ENCODE measurements around the gene SURF2.
A peak's percentile ranks its signal among the peaks of the same experiment; 100 is the strongest.

Gene SURF2

GRCh38 chr9:133335924-133336811, 20.2 kb upstream of the SURF2 start, which contains the start of gene SURF6:
SURF6 (minus strand) TSS chr9:133336188; CDS start chr9:133336132, 56 bp downstream.
- DNase-seq (ENCODE audit: low read depth in 3 of 3), result peak; percentile 87 to 94 (median 91)

GRCh38 chr9:133339641-133340040, 16.7 kb upstream of the SURF2 start:
- no peak for DNase-seq (ENCODE audit: low read depth in 3 of 3)

GRCh38 chr9:133340256-133340655, 16.1 kb upstream of the SURF2 start:
- DNase-seq (ENCODE audit: low read depth in 3 of 3), result no peak

- no peak for DNase-seq (ENCODE audit: low read depth in 3 of 3)
Measured at GRCh38 chr9:133340916-133341315, 15.4 kb upstream of the SURF2 start.

- DNase-seq (ENCODE audit: low read depth in 3 of 3), result no peak
Measured at GRCh38 chr9:133341369-133342068, 14.8 kb upstream of the SURF2 start.

- DNase-seq (ENCODE audit: low read depth in 3 of 3), result no peak
Measured at GRCh38 chr9:133342069-133342406, 14.3 kb upstream of the SURF2 start.

- no peak for DNase-seq (ENCODE audit: low read depth in 3 of 3)
Measured at GRCh38 chr9:133342570-133342969, 13.8 kb upstream of the SURF2 start.

GRCh38 chr9:133344071-133344470, 12.3 kb upstream of the SURF2 start:
- DNase-seq (ENCODE audit: low read depth in 3 of 3), result no peak

- DNase-seq (ENCODE audit: low read depth in 3 of 3), result no peak
Measured at GRCh38 chr9:133344979-133345378, 11.4 kb upstream of the SURF2 start.

- DNase-seq (ENCODE audit: low read depth in 3 of 3), result no peak
Measured at GRCh38 chr9:133345596-133345995, 10.8 kb upstream of the SURF2 start.

GRCh38 chr9:133346021-133346785, 10.1 kb upstream of the SURF2 start:
- DNase-seq (ENCODE audit: low read depth in 3 of 3), result no peak

GRCh38 chr9:133347515-133347984, 8.8 kb upstream of the SURF2 start:
- no peak for DNase-seq (ENCODE audit: low read depth in 3 of 3)

- DNase-seq (ENCODE audit: low read depth in 3 of 3), result peak; percentile 76 to 93 (median 88)
Measured at GRCh38 chr9:133347985-133348717, 8.2 kb upstream of the SURF2 start, which contains the start of the genes MED22 and RPL7A. MED22 (minus strand) TSS chr9:133348131; CDS start chr9:133346662, 1,469 bp downstream. RPL7A (plus strand) TSS chr9:133348218; CDS start chr9:133348244, 26 bp downstream.

- DNase-seq (ENCODE audit: low read depth in 3 of 3), result no peak
Measured at GRCh38 chr9:133348718-133349573, 7.4 kb upstream of the SURF2 start.

GRCh38 chr9:133349965-133350616, 6.3 kb upstream of the SURF2 start:
- DNase-seq (ENCODE audit: low read depth in 3 of 3), result no peak

- no peak for DNase-seq (ENCODE audit: low read depth in 3 of 3)
Measured at GRCh38 chr9:133351526-133351907, 4.8 kb upstream of the SURF2 start.

- no peak for DNase-seq (ENCODE audit: low read depth in 3 of 3)
Measured at GRCh38 chr9:133351908-133352634, 4.3 kb upstream of the SURF2 start.

GRCh38 chr9:133352635-133353340, 3.6 kb upstream of the SURF2 start:
- DNase-seq (ENCODE audit: low read depth in 3 of 3), result no peak

All from stimulated activated CD4-positive, alpha-beta T cell treated with anti-CD3 and anti-CD28 coated beads, TNF-alpha, amount 100 ng/mL, for 24 hours (primary cell).